Activated CD4-positive, alpha-beta T cell treated with anti-CD3 and anti-CD28 coated beads for 4 hours (primary cell): ENCODE data around the gene CCL25.

Experiments used
- DNase-seq, 2 donors: peaks; one replicate each; pipeline ENCODE4 v3.0.0-alpha.2; 2020

Gene CCL25

DNA sequence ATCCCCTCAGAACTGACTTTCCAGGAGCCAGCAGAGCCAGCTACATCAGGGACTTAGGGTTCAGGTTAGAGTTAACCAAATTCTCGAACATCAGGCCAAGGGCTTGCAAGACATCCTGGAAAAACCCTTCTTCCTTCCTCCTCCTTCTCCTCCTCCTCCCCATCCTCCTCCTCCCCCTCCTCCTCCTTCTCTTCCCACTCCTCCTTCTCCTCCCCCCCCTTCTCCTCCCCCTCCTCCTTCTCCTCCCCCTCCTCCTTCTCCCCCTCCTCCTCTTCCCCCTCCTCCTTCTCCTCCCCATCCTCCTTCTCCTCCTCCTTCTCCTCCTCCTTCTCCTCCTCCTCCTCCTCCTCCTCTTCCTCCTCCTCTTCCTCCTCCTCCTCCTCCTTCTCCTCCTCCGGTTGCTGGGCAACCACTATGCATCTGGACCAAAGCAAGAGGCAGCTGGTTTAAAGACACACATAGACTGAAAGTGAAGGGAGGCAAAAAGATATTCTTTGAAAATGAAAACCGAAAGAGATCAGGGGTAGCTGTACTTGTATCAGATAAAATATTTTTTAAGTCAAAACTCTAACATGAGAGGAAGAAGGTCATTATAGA, 5.9 kb upstream of the CCL25 start:
- DNase-seq: no peak

DNA sequence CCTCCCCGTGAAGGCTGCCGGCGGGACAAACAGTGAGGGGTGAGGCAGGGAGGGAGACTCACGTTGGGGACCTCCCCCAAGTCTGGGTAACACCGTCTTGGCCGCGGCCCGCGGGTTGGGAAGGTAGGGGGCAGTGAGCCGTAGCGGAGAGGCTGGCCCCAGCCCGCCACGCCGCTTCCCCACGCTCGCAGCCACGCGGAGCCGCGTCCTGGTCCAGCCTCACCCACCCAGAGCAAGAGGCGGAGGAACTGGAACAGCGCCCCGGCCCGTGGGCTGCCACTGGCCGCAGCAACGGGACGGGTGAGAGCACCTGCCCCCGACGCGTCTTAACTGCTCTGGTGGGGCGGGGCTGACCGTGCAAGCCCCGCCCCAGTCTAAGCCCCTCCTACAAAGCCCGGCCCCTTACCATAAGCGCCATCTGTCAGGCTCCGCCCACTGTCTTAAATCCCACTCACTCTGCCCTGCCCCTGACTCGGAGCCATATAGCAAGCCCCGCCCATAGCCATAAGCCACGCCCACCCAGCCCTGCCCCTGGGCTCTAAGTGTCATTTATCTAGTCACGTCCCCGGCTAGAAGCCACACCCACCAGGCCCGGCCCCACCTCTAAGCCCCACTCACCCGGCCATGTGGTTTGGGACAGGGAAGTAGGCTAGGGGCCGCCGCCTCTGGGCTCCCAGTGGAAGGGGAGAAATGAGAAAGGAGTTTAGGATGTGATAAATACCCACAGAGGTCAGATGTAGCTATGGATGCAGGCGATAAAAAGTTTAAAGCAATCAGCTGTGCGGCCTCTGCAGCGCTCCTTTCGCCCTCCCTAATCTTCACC, 2.1 kb upstream of the CCL25 start:
- peak; percentile 83 to 87 for DNase-seq

DNA sequence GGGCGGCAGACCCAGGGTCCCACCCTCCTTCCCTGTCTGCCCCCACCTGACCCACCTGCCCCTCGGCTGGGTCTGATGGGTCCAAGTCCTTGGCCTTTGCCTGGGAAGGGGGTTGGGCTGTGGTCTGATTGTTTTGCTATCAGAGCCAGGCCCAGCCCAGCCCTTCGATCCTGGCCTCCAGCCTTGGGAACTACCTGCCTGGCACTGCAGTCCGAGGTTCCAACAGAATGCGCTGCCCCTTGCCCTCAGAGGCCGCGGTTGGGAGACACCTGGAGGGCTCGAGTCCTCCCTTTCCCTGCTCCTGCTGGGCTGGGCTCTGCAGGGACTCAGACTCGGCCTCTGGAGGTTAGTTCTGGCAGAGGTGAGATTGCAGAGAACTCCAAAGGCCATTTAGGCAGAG, 1.6 kb downstream of the CCL25 start:
- no peak for DNase-seq

DNA sequence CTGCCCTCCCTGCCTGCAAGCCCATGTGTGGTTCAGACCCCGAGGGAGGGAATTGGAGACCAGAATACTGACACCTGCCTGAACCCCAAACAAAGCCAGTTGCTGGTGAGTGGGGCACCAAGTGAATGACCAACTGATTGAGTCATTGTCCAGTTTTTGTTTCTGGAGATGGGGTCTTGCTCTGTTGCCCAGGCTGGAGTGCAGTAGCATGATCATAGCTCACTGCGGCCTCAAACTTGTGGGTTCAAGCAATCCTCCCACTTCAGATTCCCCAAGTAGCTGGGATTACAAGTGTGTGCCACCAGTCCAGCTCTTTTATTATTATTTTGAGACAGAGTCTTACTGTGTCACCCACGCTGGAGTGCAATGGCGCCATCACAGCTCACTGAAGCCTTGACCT, 4.0 kb downstream of the CCL25 start:
- no peak for DNase-seq

DNA sequence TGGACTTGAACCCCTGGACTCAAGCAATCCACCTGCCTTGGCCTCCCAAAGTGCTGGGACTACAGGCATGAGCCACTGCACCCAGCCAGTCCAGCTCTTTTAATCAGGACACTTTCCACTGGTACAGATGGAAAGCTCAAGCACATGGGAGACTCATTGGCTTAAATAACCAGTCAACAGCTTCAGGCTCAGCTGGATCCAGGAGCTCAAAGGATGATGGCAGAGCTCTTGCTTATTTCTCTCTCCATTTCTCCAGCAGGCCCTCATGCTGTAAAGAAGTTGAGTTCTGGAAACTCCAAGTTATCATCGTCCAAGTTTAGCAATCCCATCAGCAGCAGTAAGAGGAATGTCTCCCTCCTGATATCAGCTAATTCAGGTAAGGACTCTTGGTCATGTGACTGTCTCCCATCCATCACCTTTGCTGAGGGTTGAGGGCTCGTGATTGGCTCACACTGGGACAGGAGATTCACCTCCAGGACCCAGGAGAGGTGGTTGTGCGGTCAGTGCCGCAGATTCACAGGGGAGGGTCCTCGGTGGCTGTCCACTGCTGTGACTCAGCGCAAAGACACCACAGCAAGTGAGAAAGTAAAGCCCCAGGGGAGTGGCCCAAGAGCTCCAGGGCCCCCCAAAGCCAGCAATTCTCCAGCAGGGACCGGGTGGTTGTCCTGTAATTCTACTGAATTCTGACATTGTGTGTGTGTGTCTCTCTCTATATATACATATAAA, 5.1 kb downstream of the CCL25 start:
- no peak for DNase-seq

DNA sequence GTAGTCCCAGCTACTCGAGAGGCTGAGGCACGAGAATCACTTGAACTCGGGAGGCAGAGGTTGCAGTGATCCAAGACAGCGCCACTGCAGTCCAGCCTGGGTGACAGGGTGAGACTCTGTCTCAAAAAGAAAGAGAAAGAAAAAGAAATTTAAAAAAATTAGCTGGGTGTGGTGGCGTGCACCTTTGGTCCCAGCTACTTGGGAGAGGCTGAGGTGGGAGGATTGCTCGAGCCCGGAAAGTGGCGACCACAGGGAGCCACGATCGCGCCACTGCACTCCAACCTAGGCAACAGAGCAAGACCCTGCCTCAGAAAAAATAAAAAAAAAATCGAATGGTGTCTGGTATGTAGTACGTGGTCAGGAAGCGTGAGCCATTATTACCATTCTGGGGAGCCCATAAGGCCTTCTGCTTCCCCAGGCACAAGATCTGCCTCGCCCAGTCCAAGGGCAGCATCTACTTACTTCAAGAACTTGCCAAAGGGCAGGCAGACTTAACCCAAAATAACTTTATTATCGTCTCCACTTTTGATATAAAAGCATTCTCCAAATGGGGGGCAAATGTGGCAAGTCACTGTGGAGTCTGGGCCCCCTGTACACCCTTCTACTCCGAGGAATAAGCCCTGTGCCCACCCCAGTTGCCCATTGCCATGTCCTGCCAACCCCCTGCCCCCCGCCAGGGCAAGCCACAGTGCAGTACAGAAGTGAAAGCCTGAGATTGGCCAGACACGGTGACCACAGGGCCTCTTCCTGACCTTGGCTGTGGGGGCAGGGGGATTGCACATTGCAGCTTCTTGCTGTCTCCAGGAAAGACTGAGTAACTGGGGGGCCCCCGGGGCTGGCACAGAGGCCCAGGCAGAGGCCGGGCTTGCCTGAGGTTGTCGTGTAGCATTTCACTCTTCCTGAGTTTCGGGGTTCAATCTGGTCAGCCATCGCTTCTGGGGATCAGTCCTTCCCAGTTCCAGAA, 12.6 kb downstream of the CCL25 start:
- no peak for DNase-seq

DNA sequence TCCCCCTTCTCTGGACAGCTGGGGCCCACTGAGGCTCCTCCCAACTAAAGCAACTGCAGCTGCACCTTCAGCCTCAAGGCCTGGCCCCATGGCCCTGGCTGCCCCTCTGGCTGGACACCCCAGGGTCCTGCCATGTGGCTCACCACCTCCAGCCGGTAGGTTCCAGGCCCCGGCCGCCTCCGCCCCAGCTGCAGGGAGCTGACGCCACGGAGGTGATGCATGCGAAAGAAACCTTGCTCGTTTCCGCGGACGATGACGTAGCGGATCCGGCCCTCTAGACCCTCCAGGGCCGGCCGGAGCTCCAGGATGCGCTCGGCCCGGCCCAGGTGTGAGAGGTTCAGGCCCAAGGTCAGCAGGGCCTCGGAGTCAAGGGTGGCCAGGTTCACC, 13.3 kb downstream of the CCL25 start:
- no peak for DNase-seq

DNA sequence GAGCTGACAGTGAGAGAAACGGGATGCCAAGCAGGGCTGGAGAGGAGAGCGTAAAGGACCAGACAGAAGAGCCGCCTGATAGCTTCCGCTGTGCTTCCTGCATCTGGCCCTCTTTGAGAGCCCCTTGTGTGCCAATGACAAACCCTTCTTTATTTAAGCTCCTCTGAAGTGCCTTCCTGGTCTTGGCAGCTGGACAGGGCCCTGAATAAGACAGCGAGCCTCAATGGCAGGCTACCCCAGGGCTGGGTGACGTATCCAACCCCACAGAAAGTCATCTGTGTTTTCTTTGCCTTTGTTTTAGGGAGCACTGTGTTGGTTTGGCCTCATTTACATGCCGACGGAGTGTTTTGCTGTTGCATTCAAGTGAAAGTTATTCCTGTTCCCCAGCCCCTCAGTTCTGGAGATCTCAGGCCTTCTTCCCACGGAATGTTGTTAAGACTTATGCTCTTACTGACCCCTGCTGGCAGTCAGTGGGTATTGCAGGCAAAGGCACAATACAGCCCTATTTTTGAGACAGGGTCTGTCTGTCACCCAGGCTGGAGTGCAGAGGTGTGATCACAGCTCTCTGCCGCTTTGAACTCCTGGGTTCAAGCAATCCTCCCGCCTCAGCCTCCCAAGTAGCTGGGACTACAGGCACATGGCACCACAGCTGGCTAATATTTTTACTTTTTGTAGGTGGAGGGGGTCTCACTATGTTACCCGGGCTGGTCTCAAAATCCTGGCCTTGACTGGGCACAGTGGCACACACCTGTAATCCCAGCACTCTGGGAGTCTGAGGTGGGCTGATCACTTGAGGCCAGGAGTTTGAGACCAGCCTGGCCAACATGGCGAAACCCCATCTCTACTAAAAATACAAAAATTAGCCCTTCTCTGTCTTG, 16.8 kb downstream of the CCL25 start:
- no peak for DNase-seq

DNA sequence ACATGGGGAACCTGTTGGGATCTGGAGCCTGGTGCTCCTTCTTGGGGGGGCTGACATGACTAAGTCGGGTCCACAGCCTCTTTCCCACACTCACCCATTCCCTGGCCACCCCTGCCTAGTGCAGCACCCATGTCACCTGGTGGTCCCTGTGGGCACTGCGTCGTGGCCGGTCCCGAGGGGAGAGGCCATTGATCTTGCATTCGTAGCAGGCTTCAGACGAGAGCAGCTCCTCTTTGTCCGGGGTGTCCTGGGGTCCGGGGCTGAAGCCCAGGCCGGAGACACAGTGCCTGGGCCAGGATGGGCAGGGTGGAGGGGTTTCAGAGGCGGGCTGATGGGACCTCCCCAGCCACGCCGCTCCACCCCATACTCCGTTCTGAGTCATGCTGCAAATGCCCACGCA, 19.4 kb downstream of the CCL25 start:
- no peak for DNase-seq

DNA sequence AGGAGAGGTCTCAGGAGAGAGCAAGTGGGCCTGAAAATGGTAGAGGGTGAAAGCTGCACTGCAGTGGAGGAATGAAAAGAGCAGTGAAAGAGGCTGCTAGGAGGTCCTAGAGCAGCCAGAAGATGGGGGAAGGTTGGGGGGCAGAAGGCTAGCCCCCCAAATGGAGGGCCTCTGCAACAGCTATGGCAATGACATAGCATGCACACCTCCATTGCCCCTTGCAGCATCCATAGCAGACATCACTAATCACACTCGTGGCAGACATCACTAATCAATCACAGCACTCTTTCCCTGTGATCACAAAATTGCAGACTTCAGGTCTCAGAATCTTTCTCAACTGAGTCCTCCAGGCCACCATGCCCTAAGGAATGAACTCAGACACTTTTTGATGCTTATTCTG, 21.9 kb downstream of the CCL25 start:
- DNase-seq: no peak

DNA sequence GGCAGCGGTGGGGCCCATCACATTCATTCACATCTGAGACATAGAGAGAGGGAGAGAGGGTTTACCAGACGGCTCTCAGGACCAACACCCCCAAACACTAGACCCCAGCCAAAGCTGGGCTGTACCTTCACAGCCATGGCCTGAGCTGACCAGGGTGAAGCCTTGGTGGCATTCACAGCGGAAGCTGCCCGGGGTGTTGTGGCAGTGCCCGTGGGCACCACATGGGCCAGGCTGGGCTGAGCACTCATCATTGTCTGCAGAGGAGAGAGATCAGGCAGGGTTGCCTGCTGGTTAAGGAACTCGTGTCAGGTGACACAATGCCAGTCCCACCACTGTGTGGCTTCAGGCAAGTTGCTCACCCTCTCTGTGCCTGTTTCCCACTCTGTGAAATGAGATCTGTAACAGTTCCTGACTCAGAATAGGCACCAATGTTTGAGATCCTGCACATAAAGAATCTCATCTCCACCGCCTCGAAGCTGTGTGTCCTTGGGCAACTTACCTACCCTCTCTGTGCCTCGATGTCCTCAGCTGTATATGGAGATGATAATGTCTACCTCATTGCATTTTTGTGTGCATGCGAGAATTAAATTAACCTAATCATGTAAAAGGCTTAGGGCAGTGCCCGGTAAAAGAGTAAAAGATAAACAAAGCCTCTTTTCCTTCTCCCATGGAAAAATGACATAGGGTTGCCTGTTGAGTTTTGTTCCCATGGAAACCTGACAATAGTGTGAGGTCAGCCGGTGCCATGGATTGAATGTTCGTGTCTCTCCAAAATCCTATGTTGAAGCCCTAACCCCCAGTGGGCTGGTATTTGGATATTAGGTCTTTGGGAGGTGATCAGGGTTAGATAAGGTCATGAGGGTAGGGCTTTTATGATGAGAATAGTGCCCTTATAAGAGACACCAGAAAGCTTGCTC, 22.9 kb downstream of the CCL25 start:
- DNase-seq: no peak

DNA sequence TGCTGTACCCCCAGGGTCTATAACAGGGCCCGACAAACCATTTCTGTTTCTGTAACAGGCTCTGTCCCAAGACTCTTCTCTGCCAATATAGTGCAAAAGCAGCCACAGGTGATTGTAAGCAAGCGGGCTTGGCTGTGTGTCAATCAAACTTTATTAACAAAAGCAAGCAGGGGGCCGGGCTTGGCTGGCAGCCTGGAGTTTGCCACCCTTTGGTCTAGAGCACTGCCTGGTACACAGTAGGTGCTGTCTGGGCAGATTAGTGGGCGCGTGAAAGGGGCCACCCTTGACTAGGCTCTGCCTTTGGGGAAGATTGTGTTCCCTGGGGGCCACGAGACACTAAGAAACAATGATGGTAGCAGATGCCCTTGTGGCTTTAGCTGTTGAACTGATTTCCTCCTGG, 27.4 kb downstream of the CCL25 start:
- DNase-seq: no peak

DNA sequence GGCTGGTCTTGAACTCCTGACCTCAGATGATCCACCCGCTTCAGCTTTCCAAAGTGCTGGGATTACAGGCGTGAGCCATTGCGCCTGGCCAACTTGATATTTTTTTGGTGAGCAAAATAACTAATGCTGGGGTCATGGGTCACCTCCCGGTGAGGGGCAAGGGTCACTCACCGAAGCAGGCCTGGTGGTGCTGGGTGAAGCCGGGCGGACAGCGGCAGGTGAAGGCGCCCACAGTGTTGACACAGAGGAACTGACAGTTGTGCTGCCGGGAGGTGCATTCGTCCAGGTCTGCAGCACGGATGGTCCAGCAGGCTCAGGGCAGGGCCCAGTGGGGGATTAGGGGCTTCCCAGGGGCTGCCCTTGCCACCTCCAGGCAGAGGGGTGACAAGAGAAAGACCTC, 28.3 kb downstream of the CCL25 start:
- no peak for DNase-seq

DNA sequence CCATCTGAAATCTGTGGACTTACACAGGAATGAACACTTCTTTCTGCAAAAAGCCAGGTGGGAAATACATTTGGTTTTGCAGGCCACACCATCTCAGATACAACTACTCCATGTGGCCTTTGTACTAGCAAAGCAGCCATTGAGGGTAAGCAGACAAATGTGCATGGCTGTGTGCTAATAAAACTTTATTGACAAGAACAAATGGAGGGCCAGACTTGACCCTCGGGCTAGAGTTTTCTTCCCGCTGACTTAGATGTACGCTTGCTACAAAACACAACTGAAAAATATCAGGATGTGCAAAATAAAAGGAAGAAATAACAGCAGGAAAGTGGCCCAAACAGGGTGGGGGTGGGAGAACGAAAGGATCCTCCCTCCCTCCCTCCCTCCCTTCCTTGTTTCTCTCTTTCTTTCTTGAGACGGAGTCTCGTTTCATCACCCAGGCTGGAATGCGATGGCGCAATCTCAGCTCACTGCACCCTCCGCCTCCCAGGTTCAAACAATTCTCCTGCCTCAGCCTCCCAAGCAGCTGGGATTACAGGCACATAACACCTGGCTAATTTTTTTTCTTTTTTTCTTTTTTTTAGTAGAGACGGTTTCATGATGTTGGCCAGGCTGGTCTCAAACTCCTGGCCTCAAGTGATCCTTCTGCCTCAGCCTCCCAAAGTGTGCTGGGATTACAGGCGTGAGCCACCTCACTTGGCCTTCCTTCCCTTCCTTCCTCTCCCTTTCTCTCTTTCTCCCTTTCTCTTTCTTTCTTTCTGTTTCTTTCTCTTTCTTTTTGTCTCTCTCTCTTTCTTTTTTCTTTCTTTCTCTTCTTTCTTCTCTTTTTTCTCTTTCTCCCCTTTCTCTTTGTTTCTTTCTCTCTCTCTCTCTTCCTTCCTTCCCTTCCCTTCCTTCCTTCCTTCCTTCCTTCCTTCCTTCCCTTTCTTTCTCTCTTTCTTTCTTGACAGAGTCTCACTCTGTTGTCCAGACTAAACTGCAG, 29.3 kb downstream of the CCL25 start:
- DNase-seq: no peak

DNA sequence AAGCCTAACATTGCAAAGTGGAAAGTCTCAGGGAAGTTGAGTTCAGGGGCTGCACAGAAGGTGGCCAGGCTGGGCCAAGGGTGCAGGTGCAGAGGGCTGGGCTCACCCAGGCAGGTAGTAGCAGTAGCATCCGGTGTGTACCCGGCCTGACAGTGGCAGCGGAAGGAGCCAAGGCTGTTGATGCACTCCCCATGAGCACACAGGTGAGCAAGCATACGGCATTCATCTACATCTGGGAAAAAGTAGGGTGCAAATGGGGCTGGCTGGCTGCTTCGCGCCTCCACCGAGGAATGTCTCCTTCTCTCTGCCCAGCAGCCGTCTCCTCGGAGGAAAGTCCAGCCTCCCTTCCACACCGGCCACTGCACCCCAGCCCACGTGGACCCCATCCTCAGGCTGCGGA, 30.6 kb downstream of the CCL25 start:
- DNase-seq: no peak

DNA sequence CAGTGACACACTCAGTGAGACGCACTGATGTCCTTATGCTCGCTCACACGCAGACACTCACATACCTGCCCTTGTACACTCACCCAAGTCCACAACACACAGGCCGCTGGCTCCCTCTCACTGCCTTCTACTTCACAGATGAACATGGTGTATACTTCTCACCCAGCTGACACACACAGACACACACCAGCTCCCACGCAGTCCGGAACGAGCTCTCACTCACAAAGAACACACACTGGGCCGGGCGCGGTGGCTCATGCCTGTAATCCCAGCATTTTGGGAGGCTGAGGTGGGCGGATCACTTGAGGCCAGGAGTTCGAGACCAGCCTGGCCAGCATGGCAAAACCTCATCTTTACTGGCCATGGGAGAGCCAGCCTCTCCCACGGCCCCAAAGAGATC, 31.6 kb downstream of the CCL25 start:
- DNase-seq: no peak

DNA sequence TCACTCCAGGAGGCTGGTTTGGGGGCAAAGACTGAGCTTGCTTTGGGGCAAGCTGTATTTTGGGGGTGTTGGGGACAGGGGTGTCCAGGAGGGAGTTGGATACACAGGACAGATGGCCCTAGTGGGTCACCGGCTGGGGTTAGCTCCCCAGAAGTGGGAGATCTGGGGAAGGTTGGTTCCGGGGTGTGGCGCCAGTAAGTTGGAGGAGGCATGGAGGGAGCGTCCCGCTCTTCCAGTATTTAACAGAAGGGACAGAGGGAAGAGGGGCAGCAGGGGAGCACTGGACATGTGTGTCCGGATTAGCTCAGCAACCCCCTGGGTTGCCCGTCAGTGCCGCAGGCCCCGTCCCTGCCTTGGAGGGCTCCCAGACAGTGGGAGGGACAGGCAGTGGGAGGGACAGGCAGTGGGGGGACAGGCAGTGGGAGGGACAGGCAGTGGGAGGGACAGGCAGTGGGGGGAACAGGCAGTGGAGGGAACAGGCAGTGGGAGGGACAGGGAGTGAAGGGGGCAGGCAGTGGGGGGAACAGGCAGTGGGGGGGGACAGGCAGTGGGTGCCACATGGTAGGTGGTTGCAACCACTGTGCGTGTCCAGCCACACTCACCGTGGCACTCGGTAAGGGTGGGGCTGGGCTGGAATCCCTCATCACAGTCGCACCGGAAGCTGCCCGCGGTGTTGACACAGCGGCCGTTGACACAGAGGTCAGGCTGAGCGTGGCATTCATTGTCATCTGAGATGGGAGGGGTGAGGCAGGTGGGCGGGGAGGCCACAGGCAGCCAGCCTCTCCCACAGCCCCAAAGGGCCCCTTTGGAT, 33.2 kb downstream of the CCL25 start:
- no peak for DNase-seq

DNA sequence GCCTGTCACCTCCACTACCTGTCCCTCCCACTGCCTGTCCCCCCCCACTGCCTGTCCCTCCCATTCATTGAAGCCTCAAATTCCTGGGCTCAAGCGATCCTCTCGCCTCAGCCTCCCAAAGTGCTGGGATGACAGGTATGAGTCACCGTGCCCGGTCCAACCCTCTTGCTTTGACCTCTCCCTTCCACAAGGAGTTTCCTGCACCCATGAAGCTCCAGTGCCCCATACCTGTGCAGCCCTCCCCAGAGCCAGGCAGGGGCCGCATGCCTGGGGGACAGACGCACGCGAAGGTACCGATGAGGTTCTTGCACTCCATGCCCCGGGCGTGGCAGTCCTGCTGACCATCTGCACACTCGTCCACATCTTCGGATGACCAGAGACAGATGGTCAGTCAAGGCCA, 34.3 kb downstream of the CCL25 start:
- no peak for DNase-seq

DNA sequence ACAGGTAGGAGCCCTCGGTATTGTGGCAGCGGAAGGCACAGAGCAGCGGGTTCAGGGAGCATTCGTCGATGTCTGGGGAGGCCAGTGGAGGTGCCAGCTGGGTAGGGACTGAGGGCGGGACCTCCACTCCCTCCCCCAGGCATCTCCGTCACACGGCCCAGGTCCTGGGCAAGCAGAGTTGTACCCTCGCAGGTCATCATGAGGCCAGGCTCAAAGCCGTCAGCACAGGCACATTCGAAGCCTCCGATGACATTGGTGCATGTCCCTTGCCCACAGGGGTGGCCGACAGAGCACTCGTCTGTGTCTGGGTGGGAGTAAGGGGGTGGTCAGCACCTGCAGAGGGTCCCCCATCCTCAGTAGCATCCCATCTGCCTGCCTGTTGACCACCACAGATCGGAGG, 35.3 kb downstream of the CCL25 start:
- DNase-seq: no peak
